ENCODE data around the gene BBC3.

Gene BBC3

GRCh38 chr19:47230054-47230920 lies 712 bp downstream of the BBC3 start:
- peak; percentile 78 to 90 (median 86) for DNase-seq

- DNase-seq: peak in 3 of 6 experiments; percentile 29 to 68 (median 61)
These were observed 1.3 kb downstream of the BBC3 start for GRCh38 chr19:47229676-47230053.

- DNase-seq: peak in 4 of 6 experiments; percentile 22 to 61 (median 52)
These were observed 1.9 kb downstream of the BBC3 start for GRCh38 chr19:47228937-47229675.

DNA sequence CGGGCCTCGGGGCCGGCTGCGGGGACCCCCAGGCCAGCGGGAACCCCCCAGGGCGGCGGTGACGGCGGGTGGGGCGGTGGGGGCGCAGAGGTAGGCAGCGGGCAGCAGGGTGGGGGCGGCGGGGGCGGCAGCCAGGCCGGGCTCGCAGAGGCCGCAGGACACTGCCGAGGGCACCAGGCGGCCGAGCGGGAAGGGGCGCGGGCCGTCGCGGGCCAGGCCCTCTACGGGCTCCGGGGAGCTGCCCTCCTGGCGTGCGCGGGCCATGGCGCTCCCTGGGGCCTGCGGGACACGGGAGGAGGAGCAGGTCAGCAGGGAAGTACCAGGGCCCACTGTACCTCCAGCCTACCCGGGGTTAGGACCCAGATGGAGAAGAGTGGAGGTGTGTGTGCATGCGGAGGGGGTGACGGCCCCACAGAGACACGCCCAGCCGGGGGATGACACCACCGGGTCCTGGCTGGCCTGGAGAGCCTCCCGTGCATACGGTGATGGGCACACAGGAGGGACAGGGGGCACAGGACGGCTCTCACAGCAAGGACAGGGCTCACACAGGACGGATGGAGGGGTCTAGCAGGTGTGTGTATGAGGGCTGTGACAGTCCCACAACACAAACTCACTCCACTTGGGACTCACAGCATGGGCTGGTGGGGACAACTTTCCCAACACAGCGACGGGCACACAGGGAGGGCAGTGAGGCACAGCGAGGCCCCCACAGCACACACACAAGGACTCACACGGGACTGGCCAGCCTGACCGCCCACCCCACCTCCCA lies 2.6 kb downstream of the BBC3 start:
- peak in 5 of 6 experiments; percentile 17 to 61 (median 36) for DNase-seq

DNA sequence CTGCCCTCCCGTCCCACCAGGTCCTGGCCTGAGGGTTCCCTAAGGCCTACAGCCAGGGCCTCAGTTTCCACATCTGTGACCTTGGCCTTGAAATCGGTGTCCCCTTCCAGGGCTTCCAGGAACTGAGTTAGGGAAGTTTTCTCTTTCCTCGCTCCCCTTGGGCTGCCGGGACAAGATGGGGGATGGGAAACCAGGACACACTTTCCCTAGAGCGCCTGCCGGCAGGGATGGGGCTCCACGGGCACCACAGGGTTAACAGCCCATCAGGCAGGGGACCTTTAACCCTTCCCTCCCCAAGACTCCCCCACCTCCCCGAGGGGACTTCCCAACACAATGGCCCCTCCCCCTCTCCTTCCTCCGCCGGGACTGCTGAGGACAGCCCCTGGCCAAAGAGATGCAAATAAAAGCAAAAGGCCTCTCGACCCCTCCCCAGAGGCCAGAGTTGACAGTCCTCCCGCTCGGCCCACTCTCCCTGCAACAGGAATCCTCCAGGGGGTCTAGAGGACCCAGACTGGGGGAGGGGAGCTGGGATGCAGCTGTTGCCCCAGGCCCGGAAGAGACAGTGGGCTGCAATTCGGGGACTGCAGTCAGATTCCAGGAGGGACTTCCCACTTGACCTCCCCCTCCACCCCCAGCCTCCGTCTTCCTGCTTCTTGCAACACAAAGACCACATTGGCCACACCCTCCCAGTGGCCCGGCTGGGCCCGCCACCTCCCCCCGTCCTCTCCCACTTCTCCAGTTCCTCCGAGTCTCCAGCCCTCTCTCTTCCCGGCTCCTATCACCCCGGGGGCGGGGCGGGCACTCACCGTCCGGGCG lies 3.4 kb downstream of the BBC3 start:
- DNase-seq: peak in 5 of 6 experiments; percentile 24 to 48 (median 33)

DNA sequence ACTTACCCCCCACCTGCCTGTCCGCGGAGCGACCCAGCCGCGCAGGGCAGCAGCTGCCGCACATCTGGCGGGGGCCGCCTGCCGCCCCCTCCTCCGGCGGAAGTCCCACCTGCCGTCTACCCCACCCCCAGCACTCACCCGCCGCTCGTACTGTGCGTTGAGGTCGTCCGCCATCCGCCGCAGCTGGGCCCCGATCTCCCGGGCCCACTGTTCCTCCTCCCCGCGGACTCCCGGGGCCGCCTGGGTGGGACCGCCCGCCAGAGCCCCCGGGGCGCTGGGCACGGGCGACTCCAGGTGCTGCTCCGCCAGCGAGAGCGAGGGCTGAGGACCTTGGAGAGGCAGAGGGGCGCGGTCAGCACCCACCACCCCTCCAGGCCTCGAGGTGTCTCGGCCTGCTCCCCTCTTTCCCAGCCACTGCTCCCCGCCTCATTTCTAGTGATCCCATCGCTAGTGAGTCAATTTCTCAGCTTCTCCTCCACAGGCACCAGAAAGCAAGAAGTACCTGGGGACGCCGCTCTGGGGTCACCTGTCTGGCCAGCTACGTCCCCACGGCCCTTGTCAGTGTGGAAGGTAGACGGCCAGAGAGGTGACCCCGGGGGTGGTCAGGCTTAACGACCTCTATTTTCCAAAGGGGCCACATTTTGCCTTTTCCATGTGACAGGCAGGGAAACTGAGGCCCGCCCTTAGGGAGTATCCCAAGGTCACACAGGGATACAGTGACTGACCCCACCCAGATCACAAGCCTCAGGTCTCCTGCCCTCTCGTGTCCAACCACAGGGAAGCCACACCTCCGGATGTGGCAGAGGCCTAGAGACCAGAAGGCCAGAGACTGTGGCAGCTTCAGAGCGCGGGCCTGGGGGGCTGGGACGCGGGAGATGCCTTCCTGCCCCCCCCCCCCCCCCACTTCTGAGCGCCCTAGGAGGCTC lies 4.3 kb downstream of the BBC3 start:
- peak in 5 of 6 experiments; percentile 23 to 55 (median 37) for DNase-seq

DNA sequence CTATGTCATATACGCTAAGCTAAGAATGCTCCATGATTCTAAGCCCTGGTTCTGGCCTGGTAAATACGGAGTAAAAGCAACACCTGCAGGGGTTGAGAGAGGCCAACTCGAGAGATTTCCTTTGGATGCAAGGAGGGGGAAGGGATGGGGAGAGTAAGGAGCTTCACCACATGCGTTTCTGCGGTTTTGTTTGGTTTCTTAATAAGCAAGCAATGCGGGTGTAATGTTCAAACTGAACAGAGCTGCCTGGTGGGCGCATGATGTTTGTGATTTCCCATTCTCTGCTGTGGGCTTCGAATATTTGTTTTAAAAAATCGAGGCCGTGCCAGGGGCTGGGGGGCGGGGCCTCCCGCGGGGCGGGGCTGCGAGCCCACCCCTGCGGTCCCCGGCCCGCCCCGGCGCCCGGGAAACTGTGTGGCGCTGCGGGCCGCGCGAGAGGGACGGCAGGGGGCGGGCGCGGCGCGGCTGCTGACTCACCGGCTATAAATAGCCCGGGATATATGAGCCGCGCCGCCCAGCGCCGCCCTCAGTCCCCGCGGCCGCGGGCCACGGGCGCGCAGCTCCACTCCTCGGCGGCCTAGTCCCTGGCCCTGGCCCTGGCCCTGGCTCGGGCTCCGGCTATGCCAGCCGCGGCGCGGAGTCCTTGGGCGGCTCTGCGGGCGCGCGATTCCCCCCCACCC lies 5.1 kb downstream of the BBC3 start:
- peak; percentile 68 to 85 (median 84) for DNase-seq

DNA sequence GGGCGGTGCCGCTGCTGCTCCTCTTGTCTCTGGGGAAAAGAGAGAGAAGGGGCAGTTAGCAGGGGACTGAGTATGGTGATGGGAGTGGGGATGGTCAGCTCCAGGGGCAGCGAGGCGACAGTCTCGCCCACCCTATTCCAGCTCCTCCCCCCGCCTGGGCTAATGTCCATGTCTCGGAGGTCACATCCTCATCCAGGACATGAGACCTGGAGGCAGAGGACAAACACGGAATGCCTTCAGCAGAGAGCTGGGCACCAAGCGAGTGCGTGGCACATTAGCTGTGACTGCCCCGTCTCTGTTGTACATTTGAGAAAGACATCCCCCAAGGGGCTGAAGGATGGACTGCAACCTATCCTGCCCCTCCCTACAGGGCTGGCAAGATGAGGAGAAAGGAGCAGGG lies 9.1 kb downstream of the BBC3 start:
- DNase-seq: no peak

GRCh38 chr19:47221080-47221841 lies 9.7 kb downstream of the BBC3 start:
- no peak for DNase-seq

GRCh38 chr19:47215581-47215980 lies 15.4 kb downstream of the BBC3 start:
- DNase-seq: no peak

- DNase-seq: peak; percentile 55 to 84 (median 71)
These were observed 20.2 kb downstream of the BBC3 start for GRCh38 chr19:47210689-47211316.

DNA sequence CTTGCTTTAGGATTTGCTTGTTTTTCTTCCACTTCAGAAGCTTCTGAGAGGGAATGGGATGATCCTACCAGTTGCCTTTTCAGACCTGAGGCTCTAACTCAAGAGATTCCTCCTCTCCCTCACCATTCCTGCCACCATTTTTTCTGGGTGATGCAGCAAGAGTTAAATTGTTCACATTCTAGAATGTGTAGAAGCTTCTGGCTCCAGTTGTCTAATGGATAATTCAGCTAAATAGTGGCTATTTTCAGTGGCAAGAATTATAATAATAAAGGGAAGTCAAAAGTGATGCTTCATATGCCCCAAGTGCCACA lies 20.9 kb downstream of the BBC3 start:
- DNase-seq: no peak

GRCh38 chr19:47209319-47210179 lies 21.4 kb downstream of the BBC3 start:
- peak in 1 of 6 experiments; percentile 4 for DNase-seq

DNA sequence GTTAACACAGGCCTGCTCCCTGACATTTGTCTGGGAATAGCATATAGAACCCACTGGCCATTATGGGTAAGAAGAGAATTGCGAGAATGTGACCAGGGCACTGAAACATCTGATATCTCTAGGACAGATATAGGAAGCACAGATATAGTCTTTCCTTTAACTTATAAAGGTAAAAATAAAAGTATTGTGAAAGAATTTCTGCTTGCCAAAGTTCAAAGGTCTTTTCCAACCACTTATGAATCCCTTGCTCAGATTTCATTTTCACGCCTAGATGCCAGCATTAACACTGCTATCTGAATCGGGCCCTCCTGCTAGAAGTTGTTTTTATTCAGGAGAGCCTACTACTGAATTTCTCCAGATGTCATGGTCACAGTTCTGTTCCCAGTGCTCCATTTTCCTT lies 27.7 kb downstream of the BBC3 start:
- no peak for DNase-seq

DNA sequence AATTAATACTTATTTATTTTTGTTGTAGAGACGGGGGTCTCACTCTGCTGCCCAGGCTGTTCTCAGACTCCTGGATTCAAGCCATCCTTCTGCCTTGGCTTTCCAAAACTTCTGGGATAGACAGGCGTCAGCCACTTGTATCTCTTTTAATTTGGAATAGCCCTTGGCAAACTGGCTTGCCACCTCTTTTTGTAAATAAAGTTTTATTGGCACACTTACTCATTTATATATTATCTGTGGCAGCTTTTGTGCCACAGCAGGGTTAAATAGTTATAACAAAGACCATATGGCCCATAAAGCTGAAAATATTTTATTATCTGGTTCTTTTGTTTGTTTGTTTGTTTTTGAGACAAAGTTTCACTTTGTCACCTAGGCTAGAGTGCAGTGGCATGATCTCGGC lies 30.5 kb downstream of the BBC3 start:
- no peak for DNase-seq

- no peak for DNase-seq
These were observed 33.9 kb downstream of the BBC3 start for GRCh38 chr19:47197141-47197540.

GRCh38 chr19:47195434-47195833 lies 35.6 kb downstream of the BBC3 start:
- no peak for DNase-seq

DNA sequence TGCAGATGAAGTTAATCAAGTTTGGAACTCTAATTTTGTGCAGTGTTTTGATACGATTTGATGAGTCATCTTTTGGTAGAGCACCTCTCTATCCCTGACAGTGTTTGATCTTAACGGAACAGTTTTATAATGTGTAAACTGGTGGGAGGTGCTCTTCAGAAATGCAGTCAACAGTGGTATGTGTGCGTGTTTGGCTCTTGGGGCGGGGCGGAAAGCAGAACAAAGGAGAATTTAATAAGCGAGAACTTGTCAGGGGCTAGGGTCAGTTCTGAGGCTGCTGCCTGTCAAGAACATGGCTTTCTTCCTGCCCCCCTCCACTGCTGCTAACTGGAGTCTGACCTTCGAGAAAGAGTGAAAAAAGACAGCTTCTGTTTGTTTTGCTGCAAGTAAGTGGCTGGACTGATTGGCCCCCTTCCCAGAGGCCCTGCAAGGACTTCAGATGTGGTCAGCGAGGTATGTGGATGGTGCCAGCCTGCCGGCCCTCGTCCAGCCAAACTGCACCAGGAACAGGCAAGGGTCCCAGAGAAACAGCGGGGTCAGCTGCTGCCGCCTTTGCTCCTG lies 40.8 kb downstream of the BBC3 start:
- peak; percentile 21 to 70 (median 46) for DNase-seq

Measured in stimulated activated naive CD4-positive, alpha-beta T cell (primary cell).